ENCODE data around the gene TTLL5. TPM values are rescaled to one million over a fixed set of nuclear protein-coding genes. Genes with fewer than 3 reads are reported as not detected.

The TTLL5 gene
- polyA plus RNA-seq, 2 of the 4 experiments (the other 2 are of a cell fraction) = 18.8 to 23.7 TPM

DNA sequence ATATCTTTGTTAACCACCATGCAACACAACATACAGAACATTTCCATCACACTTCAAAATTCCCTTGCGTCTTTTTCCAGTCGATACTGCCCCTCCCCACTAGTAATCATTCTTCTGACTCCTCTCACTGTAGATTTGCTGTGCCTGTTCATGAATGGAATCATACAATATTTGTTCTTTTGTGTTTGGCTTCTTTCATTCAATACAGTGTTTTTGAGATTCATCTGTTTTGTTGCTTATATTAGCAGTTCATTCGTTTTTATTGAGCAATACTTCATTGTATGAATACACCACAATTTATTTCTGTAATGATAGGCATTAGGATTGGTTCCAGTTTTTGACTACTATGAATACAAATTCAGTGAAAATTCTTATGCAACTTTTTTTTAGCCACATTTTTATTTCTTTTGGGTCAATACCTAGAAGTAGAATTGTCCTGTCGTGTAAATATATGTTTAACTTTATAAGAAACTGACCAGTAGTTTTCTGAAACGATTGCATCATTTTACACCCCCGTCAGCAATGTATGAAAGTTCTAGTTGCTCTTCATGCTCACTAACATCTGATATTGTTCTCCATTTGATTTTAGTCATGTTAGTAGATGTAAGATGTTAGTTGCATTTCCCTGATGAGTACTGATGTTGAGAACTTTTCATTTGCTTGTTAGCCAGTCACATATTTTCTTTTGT, 193.2 kb downstream of the TTLL5 start (continued):
- no peak for TF ChIP-seq ZC3H11A (IDR thresholded peaks at IDR 0.05)

GRCh38 chr14:75857199-75857598, 196.2 kb downstream of the TTLL5 start:
- POLR2A ChIA-PET = no interaction called here
- Histone ChIP-seq H3K9me3 (no peaks in the 10 kb centered on the region), H3K4me3 (no peak overlapping the region), H3K4me1 (peaks cover 16% of the 10 kb centered on the region), H3K27ac (no peak overlapping the region), H3K4me2 (no peak overlapping the region)
- CTCF ChIA-PET = interaction anchor here (0.7 kb wide), 1 partner anchor 482 kb away, joined by 3 read pairs; no protein-coding TSS in a partner anchor
- no peak for FAIRE-seq
- DNase-seq (ENCODE audit: low read depth in 1 of 2, low spot score in 1 of 2) = no peak
- WGBS (ENCODE audit: missing lambda C conversion rate) = 89% methylated on average over 1 of the region's 1 CpG
- TF ChIP-seq RFX5 (IDR thresholded peaks at IDR 0.05) (no peak), CBX2 (IDR thresholded peaks at IDR 0.05; ENCODE audit: borderline replicate concordance, low read depth) (no peak), KDM5A (IDR thresholded peaks at IDR 0.05) (no peak), HOXB13 (CRISPR knock-in tag; IDR thresholded peaks at IDR 0.05; ENCODE audit: low read depth) (no peak), RNF2 (IDR thresholded peaks at IDR 0.05; ENCODE audit: borderline replicate concordance, low read depth) (no peak), NR3C1 (IDR thresholded peaks at IDR 0.05) (no peak), EHF (CRISPR knock-in tag; IDR thresholded peaks at IDR 0.05) (no peak), FOXS1 (CRISPR knock-in tag; IDR thresholded peaks at IDR 0.05) (no peak), PBX3 (IDR thresholded peaks at IDR 0.05) (no peak), FOSL2 (IDR thresholded peaks at IDR 0.05) (no peak), FOSL2 (CRISPR knock-in tag; IDR thresholded peaks at IDR 0.05) (no peak), ZFP36 (IDR thresholded peaks at IDR 0.05; ENCODE audit: borderline replicate concordance, partially characterized antibody) (no peak), RAD21 (conservative IDR thresholded peaks at IDR 0.05 in 1 of 2, IDR thresholded peaks at IDR 0.05 in 1 of 2) (no peak), ESRRA (IDR thresholded peaks at IDR 0.05; ENCODE audit: borderline replicate concordance, low read length) (no peak), MAZ (IDR thresholded peaks at IDR 0.05; ENCODE audit: borderline replicate concordance, low read depth, low read length) (no peak), E2F6 (IDR thresholded peaks at IDR 0.05; ENCODE audit: borderline replicate concordance, low read depth) (no peak), HOXA7 (CRISPR knock-in tag; IDR thresholded peaks at IDR 0.05) (no peak), REST (IDR thresholded peaks at IDR 0.05) (no peak), POLR2AphosphoS2 (conservative IDR thresholded peaks at IDR 0.05; ENCODE audit: low read length) (no peak), HOXB5 (CRISPR knock-in tag; IDR thresholded peaks at IDR 0.05) (no peak), ZSCAN20 (CRISPR knock-in tag; IDR thresholded peaks at IDR 0.05) (no peak)
- no peak for ATAC-seq

All from A549 (cell line).